ENCODE results near the gene AFTPH. TPM values are rescaled to one million over a fixed set of nuclear protein-coding genes. Genes with fewer than 3 reads are reported as not detected.

AFTPH gene
- total RNA-seq, 2 experiments from 2014 or later: 30.6 to 31.1 TPM

DNA sequence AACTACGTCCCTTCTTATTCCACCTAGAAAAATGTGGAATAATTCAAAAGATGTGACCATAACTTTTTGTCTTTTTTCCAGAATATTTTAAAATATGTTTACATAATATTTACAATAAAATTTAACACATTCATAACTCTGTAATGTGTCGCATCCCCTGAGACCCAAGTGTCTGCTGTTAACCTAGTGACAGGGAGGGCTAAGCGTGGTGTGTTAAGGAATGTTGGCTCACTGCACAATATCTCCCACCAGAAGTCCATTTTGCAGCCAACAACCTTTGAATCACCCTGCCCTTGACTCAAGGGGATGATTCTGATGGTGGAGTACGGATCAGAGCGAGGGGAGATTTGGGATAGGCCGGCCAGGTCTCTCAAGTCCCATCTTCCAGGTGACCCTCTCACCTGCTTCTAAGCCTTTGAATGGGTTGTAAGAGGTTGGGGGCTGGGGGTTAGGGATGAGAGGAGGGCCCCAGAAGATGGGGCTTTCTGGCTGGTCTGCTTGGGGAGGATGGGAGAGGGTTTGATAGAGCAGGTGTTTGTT, 86.3 kb downstream of the AFTPH start:
- ATAC-seq: no peak
- no peak for DNase-seq
- H3K4me3 Mint-ChIP-seq: peak overlapping the region; percentile 60
- no peaks in the 10 kb centered on the region for H3K9me3 Mint-ChIP-seq
- TF ChIP-seq, protein P1, sequence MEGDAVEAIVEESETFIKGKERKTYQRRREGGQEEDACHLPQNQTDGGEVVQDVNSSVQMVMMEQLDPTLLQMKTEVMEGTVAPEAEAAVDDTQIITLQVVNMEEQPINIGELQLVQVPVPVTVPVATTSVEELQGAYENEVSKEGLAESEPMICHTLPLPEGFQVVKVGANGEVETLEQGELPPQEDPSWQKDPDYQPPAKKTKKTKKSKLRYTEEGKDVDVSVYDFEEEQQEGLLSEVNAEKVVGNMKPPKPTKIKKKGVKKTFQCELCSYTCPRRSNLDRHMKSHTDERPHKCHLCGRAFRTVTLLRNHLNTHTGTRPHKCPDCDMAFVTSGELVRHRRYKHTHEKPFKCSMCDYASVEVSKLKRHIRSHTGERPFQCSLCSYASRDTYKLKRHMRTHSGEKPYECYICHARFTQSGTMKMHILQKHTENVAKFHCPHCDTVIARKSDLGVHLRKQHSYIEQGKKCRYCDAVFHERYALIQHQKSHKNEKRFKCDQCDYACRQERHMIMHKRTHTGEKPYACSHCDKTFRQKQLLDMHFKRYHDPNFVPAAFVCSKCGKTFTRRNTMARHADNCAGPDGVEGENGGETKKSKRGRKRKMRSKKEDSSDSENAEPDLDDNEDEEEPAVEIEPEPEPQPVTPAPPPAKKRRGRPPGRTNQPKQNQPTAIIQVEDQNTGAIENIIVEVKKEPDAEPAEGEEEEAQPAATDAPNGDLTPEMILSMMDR (IDR thresholded peaks at IDR 0.05): no peak
- CTCF ChIA-PET: interaction anchor here (0.7 to 2.3 kb wide), 6 partner anchors 9 to 157 kb away, joined by 3 to 9 read pairs (median 4); no protein-coding TSS in a partner anchor
- no peaks in the 10 kb centered on the region for H3K27me3 Mint-ChIP-seq
- intact Hi-C loops (cut with micrococcal nuclease): no loop called here
- POLR2A ChIA-PET: interaction anchor here (5.6 kb wide), 1 partner anchor 43 kb away, joined by 34 read pairs; the partner anchor contains the start of gene SERTAD2
- H3K4me1 Mint-ChIP-seq (ENCODE audit: low read depth): peaks cover 22% of the 10 kb centered on the region
- no peaks in the 10 kb centered on the region for H3K36me3 Mint-ChIP-seq (ENCODE audit: low read depth)
- no peak overlapping the region for H3K27ac Mint-ChIP-seq

DNA sequence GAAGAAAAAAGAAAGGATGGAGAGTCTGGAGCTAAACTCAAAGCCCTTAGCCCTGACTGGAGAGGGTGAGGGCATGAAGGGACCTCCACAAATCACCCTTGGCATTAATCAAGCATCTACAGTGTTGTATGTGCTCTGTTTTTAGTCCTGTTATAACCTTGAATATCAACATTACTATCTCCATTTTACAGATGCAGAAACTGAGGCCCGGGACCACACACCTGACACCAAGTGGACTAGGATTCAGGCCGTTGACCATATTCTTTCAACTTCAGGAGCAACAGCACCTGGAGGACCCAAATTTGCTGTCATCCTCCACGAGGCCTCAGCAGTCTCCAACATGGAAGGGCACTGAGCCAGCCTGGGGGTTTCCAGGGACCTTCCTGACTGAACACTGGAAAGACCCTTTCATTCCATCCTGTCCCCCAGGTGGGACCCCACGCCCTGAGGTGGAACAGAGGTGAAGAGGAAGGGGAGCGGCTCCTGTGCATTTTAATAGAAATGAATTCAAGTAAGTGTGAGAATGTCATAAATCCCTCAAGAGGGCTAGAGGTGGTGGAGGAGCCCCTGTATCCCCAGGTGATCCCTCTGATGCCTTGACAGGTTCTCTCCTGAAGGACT, 88.6 kb downstream of the AFTPH start:
- Mint-ChIP-seq H3K4me1 (ENCODE audit: low read depth) (peaks cover 7% of the 10 kb centered on the region), H3K36me3 (ENCODE audit: low read depth) (no peaks in the 10 kb centered on the region), H3K27me3 (no peaks in the 10 kb centered on the region), H3K9me3 (no peaks in the 10 kb centered on the region), H3K27ac (no peak overlapping the region), H3K4me3 (no peak overlapping the region)
- POLR2A ChIA-PET: no interaction called here
- CTCF ChIA-PET: no interaction called here
- TF ChIP-seq, protein P1 (IDR thresholded peaks at IDR 0.05): no peak
- intact Hi-C loops (cut with micrococcal nuclease): no loop called here
- ATAC-seq (no peak), DNase-seq (no peak)

DNA sequence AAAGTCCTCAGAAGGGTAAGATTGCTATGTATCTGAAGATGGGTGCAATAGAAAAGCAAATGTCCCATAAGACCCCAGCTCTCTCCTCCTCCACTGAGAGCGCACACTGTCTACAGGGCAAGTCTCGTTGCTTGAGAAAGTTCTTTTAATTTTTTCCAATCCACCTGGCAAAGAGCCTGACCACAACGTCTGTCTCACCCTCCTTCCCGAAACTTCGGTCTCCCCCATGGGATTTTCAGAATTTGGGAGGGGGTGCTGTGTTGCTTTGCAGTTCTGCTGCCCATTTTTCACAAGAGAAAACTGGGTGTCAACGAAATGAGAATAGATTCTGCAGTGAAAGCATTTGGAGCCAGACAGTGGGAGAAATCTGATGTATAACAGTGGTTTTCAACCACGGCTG, 89.1 kb downstream of the AFTPH start:
- H3K4me3 Mint-ChIP-seq: no peak overlapping the region
- TF ChIP-seq, protein P1 (IDR thresholded peaks at IDR 0.05): no peak
- ChIA-PET CTCF (no interaction called here), POLR2A (no interaction called here)
- H3K36me3 Mint-ChIP-seq (ENCODE audit: low read depth): no peaks in the 10 kb centered on the region
- no peaks in the 10 kb centered on the region for H3K9me3 Mint-ChIP-seq
- intact Hi-C loops (cut with micrococcal nuclease): no loop called here
- no peak for DNase-seq
- ATAC-seq: no peak
- no peaks in the 10 kb centered on the region for H3K27me3 Mint-ChIP-seq
- H3K4me1 Mint-ChIP-seq (ENCODE audit: low read depth): peaks cover under 1% of the 10 kb centered on the region
- H3K27ac Mint-ChIP-seq: no peak overlapping the region

DNA sequence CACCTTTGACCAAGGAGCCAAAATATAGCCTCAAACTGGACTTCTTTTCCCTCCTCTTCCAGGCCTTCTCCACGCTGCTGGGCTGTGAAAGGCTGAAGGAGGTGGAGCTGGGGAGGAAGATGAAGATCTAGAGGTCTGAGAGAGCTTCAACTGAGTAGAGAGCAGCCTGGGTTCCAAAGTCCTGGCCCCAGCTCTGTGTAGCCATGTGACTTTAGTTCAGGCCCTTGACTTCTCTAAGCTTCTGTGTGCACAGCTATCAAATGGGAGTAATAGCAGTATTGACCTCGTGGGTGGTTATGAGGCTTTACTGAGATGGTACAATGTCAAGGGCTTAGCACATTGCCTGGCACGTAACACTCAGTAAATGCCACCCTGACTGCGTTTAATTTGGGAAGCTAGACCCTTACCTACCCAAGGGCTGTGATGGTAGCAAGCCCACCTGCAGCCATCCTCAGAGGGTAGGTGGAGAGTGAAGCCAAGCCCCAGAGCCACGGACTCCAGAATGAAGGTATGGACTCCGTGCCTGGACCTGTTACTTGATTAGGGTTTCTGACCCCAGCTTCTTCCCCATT, 91.2 kb downstream of the AFTPH start:
- Mint-ChIP-seq H3K36me3 (ENCODE audit: low read depth) (no peaks in the 10 kb centered on the region), H3K27me3 (no peaks in the 10 kb centered on the region), H3K27ac (no peak overlapping the region), H3K4me1 (ENCODE audit: low read depth) (no peaks in the 10 kb centered on the region), H3K4me3 (no peak overlapping the region), H3K9me3 (no peaks in the 10 kb centered on the region)
- ChIA-PET POLR2A (interaction anchor here (0.5 to 2.2 kb wide), 3 partner anchors 8 to 51 kb away, joined by 3 to 12 read pairs (median 3); no protein-coding TSS in a partner anchor), CTCF (interaction anchor here (1.0 to 3.6 kb wide), 4 partner anchors 10 to 258 kb away, joined by 3 to 12 read pairs (median 6); no protein-coding TSS in a partner anchor)
- ATAC-seq (no peak), DNase-seq (no peak)
- TF ChIP-seq, protein P1 (IDR thresholded peaks at IDR 0.05): no peak
- intact Hi-C loops (cut with micrococcal nuclease): no loop called here

Data from activated CD8-positive, alpha-beta T cell treated with anti-CD3 and anti-CD28 coated beads for 36 hours (primary cell).